Body of pancreas (tissue), 4 donors: ENCODE measurements around the gene IL36A.

Experiments used
- CTCF ChIP-seq, 7 experiments: fragments of 450-650 bp in 4 of 7; fragments of 200-600 bp in 3 of 7; sonication (generic) in 3 of 7; IDR thresholded peaks; one replicate each; pipeline ENCODE4 v1.5.1; 2016 to 2019; ENCODE audit warnings: antibody characterized with exemption in 7 of 7
- POLR2A ChIP-seq, 3 donors: fragments of 450-650 bp; IDR thresholded peaks; one replicate each; pipeline ENCODE4 v1.6.1; 2016; ENCODE audit warnings: antibody characterized with exemption in 3 of 3, mild to moderate bottlenecking in 2 of 3

GRCh38 chr2:113024764-113025163, 19.5 kb downstream of the IL36A start:
- no peak for TF ChIP-seq CTCF (IDR thresholded peaks at IDR 0.05)
- TF ChIP-seq POLR2A (IDR thresholded peaks at IDR 0.05), result no peak
